Spinal cord (tissue), 10 donors: ENCODE measurements around the gene WDR44. TPM values are rescaled to one million over a fixed set of nuclear protein-coding genes. Genes with fewer than 3 reads are reported as not detected.

Experiments
- DNase-seq, 6 donors: peaks; one replicate each; pipeline versions ENCODE4 v3.0.0 to v3.0.0-alpha.2; 2013 to 2015; ENCODE audit warnings: low spot score in 6 of 6, low read depth in 4 of 6
- H3K27ac ChIP-seq: one replicate; pipeline ENCODE4 v1.5.1; 2013; ENCODE audit warnings: low read depth, low read length, control low read depth
- H3K27me3 ChIP-seq: one replicate; pipeline ENCODE4 v1.6.1; 2013; ENCODE audit warnings: low read length; ENCODE audit not compliant: control insufficient read depth, insufficient read depth
- H3K36me3 ChIP-seq: one replicate; pipeline ENCODE4 v1.6.1; 2013; ENCODE audit warnings: low read length; ENCODE audit not compliant: control insufficient read depth, insufficient read depth
- H3K4me1 ChIP-seq: one replicate; pipeline ENCODE4 v1.6.1; 2013; ENCODE audit warnings: low read length; ENCODE audit not compliant: control insufficient read depth, insufficient read depth
- H3K4me3 ChIP-seq: one replicate; pipeline ENCODE4 v1.5.1; 2013; ENCODE audit warnings: low read depth, low read length, control low read depth
- H3K9me3 ChIP-seq: one replicate; pipeline ENCODE4 v1.6.1; 2013; ENCODE audit warnings: low read length; ENCODE audit not compliant: control insufficient read depth, insufficient read depth
- WGBS: methylation state at CpG from one replicate; pipeline ENCODE4 v1.1.5; 2013; ENCODE audit warnings: missing lambda C conversion rate; ENCODE audit not compliant: insufficient coverage; 5-methylcytosine and 5-hydroxymethylcytosine counted together
- polyA plus RNA-seq, 2 donors: library from polyadenylated mRNA; unstranded; fragments of 120-200 nt; gene quantifications; one replicate each; pipeline ENCODE4 v1.2.1, GENCODE V29; 2013; ENCODE audit not compliant: insufficient read length in 2 of 2
- total RNA-seq, 2 donors: library from RNA; depleted of rRNA in 1 of 2; stranded (reverse); fragments of 120-200 nt in 1 of 2; fragments of >200 nt in 1 of 2; gene quantifications; one replicate each; pipeline versions ENCODE4 v1.2.3 to v1.2.4, GENCODE V29; 2013 to 2014
- donor health status: healthy.

Gene WDR44
- total and polyA plus RNA-seq, 4 donors: 15.8 to 24.1 (median 19.3) TPM

- Histone ChIP-seq H3K27ac (no peak overlapping the region), H3K9me3 (no peaks in the 10 kb centered on the region), H3K27me3 (peaks cover 11% of the 10 kb centered on the region), H3K4me3 (no peak overlapping the region), H3K4me1 (peaks cover 10% of the 10 kb centered on the region), H3K36me3 (no peaks in the 10 kb centered on the region)
- WGBS: no CpG with 5 or more reads among the region's 3 CpGs
- no peak for DNase-seq
Measured at GRCh38 chrX:118493653-118494297, 147.9 kb downstream of the WDR44 start.

GRCh38 chrX:118495061-118495921, 149.4 kb downstream of the WDR44 start, which contains the start of gene DOCK11:
DOCK11 (plus strand) TSS chrX:118495815; CDS start chrX:118495972, 157 bp downstream.
- H3K36me3 ChIP-seq: no peaks in the 10 kb centered on the region
- no peak within 1 kb of the TSS for H3K27ac ChIP-seq
- H3K4me1 ChIP-seq: peaks cover 10% of the 10 kb centered on the region
- H3K9me3 ChIP-seq: no peaks in the 10 kb centered on the region
- peak in 3 of 6 donors; percentile 42 to 88 (median 84) for DNase-seq
- peaks cover 11% of the 10 kb centered on the region for H3K27me3 ChIP-seq
- WGBS: 24% methylated on average over 55 of the region's 64 CpGs
- H3K4me3 ChIP-seq: peak within 1 kb of the TSS; percentile 57

GRCh38 chrX:118495958-118496762, 150.3 kb downstream of the WDR44 start:
- Histone ChIP-seq H3K4me1 (peaks cover 10% of the 10 kb centered on the region), H3K4me3 (peak overlapping the region; percentile 57), H3K27me3 (peaks cover 11% of the 10 kb centered on the region), H3K27ac (no peak overlapping the region), H3K36me3 (no peaks in the 10 kb centered on the region), H3K9me3 (no peaks in the 10 kb centered on the region)
- 24% methylated on average over 72 of the region's 81 CpGs for WGBS
- DNase-seq: peak in 3 of 6 donors; percentile 6 to 69 (median 45)

- Histone ChIP-seq H3K9me3 (no peaks in the 10 kb centered on the region), H3K36me3 (no peaks in the 10 kb centered on the region), H3K4me1 (peaks cover 10% of the 10 kb centered on the region), H3K27me3 (peaks cover 11% of the 10 kb centered on the region), H3K4me3 (peak overlapping the region; percentile 57), H3K27ac (no peak overlapping the region)
- 21% methylated on average over 9 of the region's 13 CpGs for WGBS
- peak in 1 of 6 donors; percentile 6 for DNase-seq
Measured at GRCh38 chrX:118496763-118497079, 150.8 kb downstream of the WDR44 start.

- 50% methylated on average over 2 of the region's 7 CpGs for WGBS
Measured at GRCh38 chrX:118497180-118497818, 151.4 kb downstream of the WDR44 start.

GRCh38 chrX:118498351-118498750, 152.4 kb downstream of the WDR44 start:
- Histone ChIP-seq H3K36me3 (no peaks in the 10 kb centered on the region), H3K27me3 (peaks cover 11% of the 10 kb centered on the region), H3K27ac (no peak overlapping the region), H3K9me3 (no peaks in the 10 kb centered on the region), H3K4me3 (no peak overlapping the region), H3K4me1 (peaks cover 10% of the 10 kb centered on the region)
- no CpG with 5 or more reads among the region's 3 CpGs for WGBS
- DNase-seq: no peak

More at GRCh38 chrX:118497180-118497818, 151.4 kb downstream of the WDR44 start:
- Histone ChIP-seq H3K4me1 (peaks cover 10% of the 10 kb centered on the region), H3K27me3 (peaks cover 11% of the 10 kb centered on the region), H3K36me3 (no peaks in the 10 kb centered on the region), H3K4me3 (peak overlapping the region; percentile 57), H3K27ac (no peak overlapping the region), H3K9me3 (no peaks in the 10 kb centered on the region)
- DNase-seq: peak in 1 of 6 donors; percentile 28

- no peak overlapping the region for H3K27ac ChIP-seq
- DNase-seq: no peak
- no peaks in the 10 kb centered on the region for H3K36me3 ChIP-seq
- peaks cover 11% of the 10 kb centered on the region for H3K27me3 ChIP-seq
- H3K9me3 ChIP-seq: no peaks in the 10 kb centered on the region
- WGBS: no CpG with 5 or more reads among the region's 2 CpGs
- no peak overlapping the region for H3K4me3 ChIP-seq
- peaks cover 10% of the 10 kb centered on the region for H3K4me1 ChIP-seq
Measured at GRCh38 chrX:118498755-118499154, 152.8 kb downstream of the WDR44 start.

GRCh38 chrX:118499295-118499694, 153.4 kb downstream of the WDR44 start:
- WGBS: 32% methylated on average over 8 of the region's 15 CpGs
- no peak overlapping the region for H3K4me3 ChIP-seq
- peak in 2 of 6 donors; percentile 7 to 73 for DNase-seq

More at GRCh38 chrX:118499295-118499694, 153.4 kb downstream of the WDR44 start:
- Histone ChIP-seq H3K9me3 (no peaks in the 10 kb centered on the region), H3K36me3 (no peaks in the 10 kb centered on the region), H3K27me3 (peaks cover 11% of the 10 kb centered on the region), H3K4me1 (peaks cover 10% of the 10 kb centered on the region), H3K27ac (no peak overlapping the region)
